Measurements from ENCODE around the gene PPDPF.

Gene PPDPF

DNA sequence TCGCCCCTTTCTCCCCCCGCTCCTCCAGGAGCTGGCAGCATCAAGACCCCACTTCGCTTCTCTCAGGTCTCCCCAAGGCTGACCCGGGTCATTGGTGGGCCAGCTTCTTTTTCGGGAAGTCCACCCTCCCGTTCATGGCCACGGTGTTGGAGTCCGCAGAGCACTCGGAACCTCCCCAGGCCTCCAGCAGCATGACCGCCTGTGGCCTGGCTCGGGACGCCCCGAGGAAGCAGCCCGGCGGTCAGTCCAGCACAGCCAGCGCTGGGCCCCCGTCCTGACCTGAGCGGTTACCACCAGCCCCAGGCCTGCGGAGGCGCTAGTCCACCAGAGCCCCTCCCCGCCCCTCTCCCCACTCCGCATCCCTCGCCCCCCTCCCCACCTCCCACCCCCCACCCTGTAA is 1.0 kb downstream of the PPDPF start:
- TF ChIP-seq, protein P1, sequence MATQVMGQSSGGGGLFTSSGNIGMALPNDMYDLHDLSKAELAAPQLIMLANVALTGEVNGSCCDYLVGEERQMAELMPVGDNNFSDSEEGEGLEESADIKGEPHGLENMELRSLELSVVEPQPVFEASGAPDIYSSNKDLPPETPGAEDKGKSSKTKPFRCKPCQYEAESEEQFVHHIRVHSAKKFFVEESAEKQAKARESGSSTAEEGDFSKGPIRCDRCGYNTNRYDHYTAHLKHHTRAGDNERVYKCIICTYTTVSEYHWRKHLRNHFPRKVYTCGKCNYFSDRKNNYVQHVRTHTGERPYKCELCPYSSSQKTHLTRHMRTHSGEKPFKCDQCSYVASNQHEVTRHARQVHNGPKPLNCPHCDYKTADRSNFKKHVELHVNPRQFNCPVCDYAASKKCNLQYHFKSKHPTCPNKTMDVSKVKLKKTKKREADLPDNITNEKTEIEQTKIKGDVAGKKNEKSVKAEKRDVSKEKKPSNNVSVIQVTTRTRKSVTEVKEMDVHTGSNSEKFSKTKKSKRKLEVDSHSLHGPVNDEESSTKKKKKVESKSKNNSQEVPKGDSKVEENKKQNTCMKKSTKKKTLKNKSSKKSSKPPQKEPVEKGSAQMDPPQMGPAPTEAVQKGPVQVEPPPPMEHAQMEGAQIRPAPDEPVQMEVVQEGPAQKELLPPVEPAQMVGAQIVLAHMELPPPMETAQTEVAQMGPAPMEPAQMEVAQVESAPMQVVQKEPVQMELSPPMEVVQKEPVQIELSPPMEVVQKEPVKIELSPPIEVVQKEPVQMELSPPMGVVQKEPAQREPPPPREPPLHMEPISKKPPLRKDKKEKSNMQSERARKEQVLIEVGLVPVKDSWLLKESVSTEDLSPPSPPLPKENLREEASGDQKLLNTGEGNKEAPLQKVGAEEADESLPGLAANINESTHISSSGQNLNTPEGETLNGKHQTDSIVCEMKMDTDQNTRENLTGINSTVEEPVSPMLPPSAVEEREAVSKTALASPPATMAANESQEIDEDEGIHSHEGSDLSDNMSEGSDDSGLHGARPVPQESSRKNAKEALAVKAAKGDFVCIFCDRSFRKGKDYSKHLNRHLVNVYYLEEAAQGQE (IDR thresholded peaks at IDR 0.05; ENCODE audit: insufficient replicate concordance, low read depth): no peak
- TF ChIP-seq, protein P2, sequence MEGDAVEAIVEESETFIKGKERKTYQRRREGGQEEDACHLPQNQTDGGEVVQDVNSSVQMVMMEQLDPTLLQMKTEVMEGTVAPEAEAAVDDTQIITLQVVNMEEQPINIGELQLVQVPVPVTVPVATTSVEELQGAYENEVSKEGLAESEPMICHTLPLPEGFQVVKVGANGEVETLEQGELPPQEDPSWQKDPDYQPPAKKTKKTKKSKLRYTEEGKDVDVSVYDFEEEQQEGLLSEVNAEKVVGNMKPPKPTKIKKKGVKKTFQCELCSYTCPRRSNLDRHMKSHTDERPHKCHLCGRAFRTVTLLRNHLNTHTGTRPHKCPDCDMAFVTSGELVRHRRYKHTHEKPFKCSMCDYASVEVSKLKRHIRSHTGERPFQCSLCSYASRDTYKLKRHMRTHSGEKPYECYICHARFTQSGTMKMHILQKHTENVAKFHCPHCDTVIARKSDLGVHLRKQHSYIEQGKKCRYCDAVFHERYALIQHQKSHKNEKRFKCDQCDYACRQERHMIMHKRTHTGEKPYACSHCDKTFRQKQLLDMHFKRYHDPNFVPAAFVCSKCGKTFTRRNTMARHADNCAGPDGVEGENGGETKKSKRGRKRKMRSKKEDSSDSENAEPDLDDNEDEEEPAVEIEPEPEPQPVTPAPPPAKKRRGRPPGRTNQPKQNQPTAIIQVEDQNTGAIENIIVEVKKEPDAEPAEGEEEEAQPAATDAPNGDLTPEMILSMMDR (IDR thresholded peaks at IDR 0.05; ENCODE audit: insufficient read depth, low read length): no peak
- TF ChIP-seq SPI1 (IDR thresholded peaks at IDR 0.05; ENCODE audit: borderline replicate concordance, low read depth) (no peak), GABPA (IDR thresholded peaks at IDR 0.05; ENCODE audit: low read depth) (no peak), POLR2AphosphoS5 (IDR thresholded peaks at IDR 0.05; ENCODE audit: low read depth) (no peak)
- peak overlapping the region; percentile 57 for H3K4me3 ChIP-seq (replicated peaks; ENCODE audit: insufficient read depth, low read length)
- no peak for DNase-seq (ENCODE audit: low read depth in 1 of 2, low spot score in 1 of 2)
- peak overlapping the region; percentile 65; the same call in 1 of the 2 replicates for H3K27ac ChIP-seq (replicated peaks)
- H3K27me3 ChIP-seq (ENCODE audit: insufficient read depth, poor library complexity, severe bottlenecking): peaks cover 8% of the 10 kb centered on the region

DNA sequence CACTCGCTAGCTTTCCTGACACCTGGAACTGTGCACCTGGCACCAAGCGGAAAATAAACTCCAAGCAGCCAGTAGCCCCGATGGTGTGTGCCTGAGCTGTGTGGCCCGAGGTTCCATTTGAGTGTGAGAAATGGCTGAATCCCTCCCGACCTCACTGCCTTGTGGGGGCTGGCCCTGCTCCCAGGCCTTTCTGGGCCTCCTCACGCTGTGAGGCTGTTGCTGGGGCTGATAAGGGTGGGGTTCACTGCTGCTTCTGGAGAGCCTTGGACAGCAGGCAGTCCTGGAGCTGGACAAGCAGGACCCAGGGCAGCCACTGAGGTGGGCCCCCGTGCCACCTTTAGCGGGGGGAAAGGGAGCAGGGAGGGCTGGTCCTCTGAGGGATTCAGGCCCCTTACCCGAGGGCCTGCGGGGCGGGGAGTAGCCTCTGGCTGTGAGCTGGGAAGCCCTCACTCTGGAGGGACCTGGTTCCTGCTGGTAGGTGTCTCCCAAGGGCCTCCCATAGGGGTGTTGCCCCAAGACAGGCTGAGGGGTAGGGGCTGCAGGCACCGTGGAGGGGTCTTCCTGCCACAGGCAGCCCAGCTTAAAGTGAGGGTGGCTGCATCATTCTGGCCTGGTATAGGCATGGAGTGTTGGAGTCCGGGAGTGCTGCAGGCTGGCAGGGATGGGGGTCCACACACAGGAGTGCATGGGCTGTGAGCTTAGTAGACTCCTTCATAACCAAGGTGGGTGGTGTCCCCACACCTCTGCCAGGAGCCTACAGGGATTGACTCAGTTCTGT is 1.7 kb downstream of the PPDPF start:
- no peak overlapping the region for H3K4me3 ChIP-seq (replicated peaks; ENCODE audit: insufficient read depth, low read length)

DNA sequence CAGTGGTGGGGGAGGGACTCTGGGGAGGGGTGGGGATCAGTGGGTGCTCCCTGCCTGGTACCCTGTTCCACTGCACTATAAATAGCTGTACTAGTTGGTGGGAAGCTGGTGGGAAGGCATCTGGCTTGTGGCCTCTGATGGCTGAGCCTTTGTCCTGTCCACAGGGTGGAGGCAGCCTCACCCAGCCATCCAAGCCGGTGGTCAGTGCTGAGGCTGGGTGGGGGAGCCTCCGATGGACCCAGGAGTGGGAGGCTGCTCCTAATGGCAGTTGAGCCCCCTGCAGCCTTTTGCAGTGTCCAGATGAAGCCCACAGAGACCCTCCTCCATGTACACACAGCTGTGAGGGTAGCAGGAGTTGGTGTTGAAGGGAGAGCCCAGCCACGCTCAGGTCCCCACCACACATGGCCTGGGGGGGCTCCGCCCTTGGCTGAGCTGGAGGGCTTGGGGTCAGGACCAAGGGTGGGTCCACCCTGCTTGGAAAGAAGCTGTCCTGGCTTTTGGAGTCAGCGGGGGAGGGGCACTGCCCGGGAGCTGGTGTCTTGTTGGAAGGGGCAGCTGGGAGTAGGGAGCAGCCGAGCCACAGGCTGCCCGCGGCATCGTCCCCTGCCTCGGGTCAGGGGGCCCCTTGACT is 2.5 kb downstream of the PPDPF start:
- TF ChIP-seq SPI1 (IDR thresholded peaks at IDR 0.05; ENCODE audit: borderline replicate concordance, low read depth) (no peak), GABPA (IDR thresholded peaks at IDR 0.05; ENCODE audit: low read depth) (no peak), POLR2AphosphoS5 (IDR thresholded peaks at IDR 0.05; ENCODE audit: low read depth) (no peak)
- TF ChIP-seq, protein P2 (IDR thresholded peaks at IDR 0.05; ENCODE audit: insufficient read depth, low read length): no peak
- TF ChIP-seq, protein P1 (IDR thresholded peaks at IDR 0.05; ENCODE audit: insufficient replicate concordance, low read depth): no peak
- no peak overlapping the region for H3K4me3 ChIP-seq (replicated peaks; ENCODE audit: insufficient read depth, low read length)

More for the DNA sequence above, 1.7 kb downstream of the PPDPF start:
- TF ChIP-seq GABPA (IDR thresholded peaks at IDR 0.05; ENCODE audit: low read depth) (no peak), SPI1 (IDR thresholded peaks at IDR 0.05; ENCODE audit: borderline replicate concordance, low read depth) (no peak), POLR2AphosphoS5 (IDR thresholded peaks at IDR 0.05; ENCODE audit: low read depth) (no peak)
- TF ChIP-seq, protein P2 (IDR thresholded peaks at IDR 0.05; ENCODE audit: insufficient read depth, low read length): no peak
- TF ChIP-seq, protein P1 (IDR thresholded peaks at IDR 0.05; ENCODE audit: insufficient replicate concordance, low read depth): no peak
- no peak for DNase-seq (ENCODE audit: low read depth in 1 of 2, low spot score in 1 of 2)
- H3K27me3 ChIP-seq (ENCODE audit: insufficient read depth, poor library complexity, severe bottlenecking): peaks cover 8% of the 10 kb centered on the region
- H3K27ac ChIP-seq (replicated peaks): no peak overlapping the region

More for the DNA sequence above, 2.5 kb downstream of the PPDPF start:
- Histone ChIP-seq H3K27me3 (ENCODE audit: insufficient read depth, poor library complexity, severe bottlenecking) (peaks cover 8% of the 10 kb centered on the region), H3K27ac (replicated peaks) (no peak overlapping the region)
- DNase-seq (ENCODE audit: low read depth in 1 of 2, low spot score in 1 of 2): no peak

Data from HL-60 (cell line).